Upper lobe of left lung (tissue), 4 donors: ENCODE results near the gene SLC13A3.

Experiments used
- POLR2A ChIP-seq, 4 donors: fragments of 450-650 bp; IDR thresholded peaks; one replicate each; pipeline ENCODE4 v1.5.1; 2016 to 2017; ENCODE audit warnings: antibody characterized with exemption in 4 of 4, mild to moderate bottlenecking in 2 of 4
- POLR2AphosphoS5 ChIP-seq, 2 donors: sonication (generic); formaldehyde crosslinking; IDR thresholded peaks; one replicate each; pipeline ENCODE4 v1.5.1; 2017; ENCODE audit warnings: antibody characterized with exemption in 2 of 2
- TF ChIP-seq, protein P1 (sequence below), 6 experiments: fragments of 450-650 bp in 4 of 6; fragments of 200-600 bp in 2 of 6; sonication (generic) in 2 of 6; IDR thresholded peaks; one replicate each; pipeline ENCODE4 v1.5.1; 2016 to 2019; ENCODE audit warnings: antibody characterized with exemption in 6 of 6

DNA sequence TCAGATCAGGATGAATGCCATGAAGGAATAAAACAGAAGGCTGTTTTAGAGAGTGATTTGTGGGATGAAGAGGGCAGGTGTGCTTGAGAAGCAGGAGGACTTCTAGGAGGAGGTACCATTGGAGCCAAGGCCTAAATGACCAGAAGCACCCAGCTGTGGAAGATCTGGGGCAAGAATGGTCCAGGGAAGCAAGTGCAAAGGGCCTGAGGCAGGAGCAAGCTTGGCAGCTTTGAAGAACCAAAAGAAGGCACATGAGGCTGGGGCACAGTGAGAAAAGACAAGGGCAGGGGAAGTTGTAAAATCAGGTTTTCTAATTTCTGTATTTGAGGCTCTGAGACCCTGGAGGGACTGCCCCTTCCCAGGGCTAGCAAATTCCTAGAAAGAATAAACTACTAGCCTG lies 9.8 kb downstream of the SLC13A3 start:
- TF ChIP-seq, protein P1, sequence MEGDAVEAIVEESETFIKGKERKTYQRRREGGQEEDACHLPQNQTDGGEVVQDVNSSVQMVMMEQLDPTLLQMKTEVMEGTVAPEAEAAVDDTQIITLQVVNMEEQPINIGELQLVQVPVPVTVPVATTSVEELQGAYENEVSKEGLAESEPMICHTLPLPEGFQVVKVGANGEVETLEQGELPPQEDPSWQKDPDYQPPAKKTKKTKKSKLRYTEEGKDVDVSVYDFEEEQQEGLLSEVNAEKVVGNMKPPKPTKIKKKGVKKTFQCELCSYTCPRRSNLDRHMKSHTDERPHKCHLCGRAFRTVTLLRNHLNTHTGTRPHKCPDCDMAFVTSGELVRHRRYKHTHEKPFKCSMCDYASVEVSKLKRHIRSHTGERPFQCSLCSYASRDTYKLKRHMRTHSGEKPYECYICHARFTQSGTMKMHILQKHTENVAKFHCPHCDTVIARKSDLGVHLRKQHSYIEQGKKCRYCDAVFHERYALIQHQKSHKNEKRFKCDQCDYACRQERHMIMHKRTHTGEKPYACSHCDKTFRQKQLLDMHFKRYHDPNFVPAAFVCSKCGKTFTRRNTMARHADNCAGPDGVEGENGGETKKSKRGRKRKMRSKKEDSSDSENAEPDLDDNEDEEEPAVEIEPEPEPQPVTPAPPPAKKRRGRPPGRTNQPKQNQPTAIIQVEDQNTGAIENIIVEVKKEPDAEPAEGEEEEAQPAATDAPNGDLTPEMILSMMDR (IDR thresholded peaks at IDR 0.05), result no peak
- TF ChIP-seq POLR2A (IDR thresholded peaks at IDR 0.05), result no peak
- no peak for TF ChIP-seq POLR2AphosphoS5 (IDR thresholded peaks at IDR 0.05)
